HepG2 (cell line): ENCODE results near the gene MTPN. TPM values are rescaled to one million over a fixed set of nuclear protein-coding genes. Genes with fewer than 3 reads are reported as not detected.

Source experiments
- ATAC-seq: fragments of 200-7000 bp; cut with Tn5 transposase; 3 replicates; pipeline ENCODE4 v1.9.1; 2020; ENCODE audit warnings: mild to moderate bottlenecking, moderate library complexity
- Bru-seq: library from RNA; stranded (reverse); fragments of 400-500 nt; gene quantifications from one replicate; lab custom pipeline; 2021; lab: Mats Ljungman, UMichigan
- BruChase-seq, 2 experiments: library from RNA; stranded (reverse); fragments of 400-500 nt; gene quantifications; one replicate each; lab custom pipeline; 2021; lab: Mats Ljungman, UMichigan
- BruUV-seq: library from RNA; stranded (reverse); fragments of 400-500 nt; replicated peaks from 2 replicates; lab custom pipeline; 2021; lab: Mats Ljungman, UMichigan
- CTCF ChIA-PET: fragments of 300-600 bp; formaldehyde crosslinking; extraction: SDS; loops from one replicate; lab custom pipeline; 2021; ENCODE audit warnings: low total read pairs, inconsistent platforms, low intra/inter-chr PET ratio; lab: Yijun Ruan, JAX
- POLR2A ChIA-PET: fragments of 350-600 bp; sonication (Branson Sonifier 250); formaldehyde crosslinking; loops from one replicate; lab custom pipeline; 2020; ENCODE audit warnings: antibody characterized with exemption, inconsistent platforms; lab: Yijun Ruan, JAX
- DNase-seq: peaks from one replicate; pipeline ENCODE4 v3.0.0-alpha.2; 2015; ENCODE audit warnings: low spot score
- FAIRE-seq: peaks from 3 replicates; lab custom pipeline; 2011; peaks lifted over from hg19 to GRCh38; lab: Jason Lieb, UNC
- H2AFZ ChIP-seq: one replicate; pipeline ENCODE4 v1.6.1; 2011; ENCODE audit warnings: low read length, inconsistent platforms
- H3K27ac ChIP-seq: fragments of 300-600 bp; 3 replicates; pipeline ENCODE4 v1.8.0; 2011; ENCODE audit warnings: mixed run types, mild to moderate bottlenecking, mixed read lengths, low read length, inconsistent platforms; ENCODE audit not compliant: insufficient read depth; ENCODE audit errors: extremely low read length
- H3K27me3 ChIP-seq, 2 experiments: fragments of 200-600 bp in 1 of 2; 2 replicates in 1 of 2; 3 replicates in 1 of 2; pipeline versions ENCODE4 v1.6.0 to v1.8.0; 2011; ENCODE audit warnings: low read length in 2 of 2, mild to moderate bottlenecking in 2 of 2, moderate library complexity in 2 of 2, inconsistent platforms in 1 of 2; ENCODE audit not compliant: insufficient read depth in 2 of 2, control insufficient read depth in 1 of 2
- H3K36me3 ChIP-seq, 2 experiments: fragments of 200-600 bp in 1 of 2; replicated peaks in 1 of 2; 2 replicates in 1 of 2; 3 replicates in 1 of 2; pipeline versions ENCODE4 v1.5.1 to v1.8.0; 2011; ENCODE audit warnings: low read length in 2 of 2, inconsistent platforms in 1 of 2; ENCODE audit not compliant: insufficient read depth in 2 of 2, control insufficient read depth in 1 of 2
- H3K4me1 ChIP-seq: 2 replicates; pipeline ENCODE4 v1.5.1; 2012; ENCODE audit warnings: low read length, inconsistent platforms; ENCODE audit not compliant: insufficient read depth
- H3K4me2 ChIP-seq: 2 replicates; pipeline ENCODE4 v1.6.0; 2011; ENCODE audit warnings: low read depth, low read length, inconsistent platforms
- H3K4me3 ChIP-seq, 3 experiments: fragments of 200-600 bp in 1 of 3; sonication (generic), shearing (Covaris generic) in 1 of 3; replicated peaks in 1 of 3; 2 replicates each; pipeline ENCODE4 v1.5.1; 2011 to 2016; ENCODE audit warnings: low read length in 3 of 3, inconsistent platforms in 2 of 3, low read depth in 2 of 3, mild to moderate bottlenecking in 2 of 3, control low read depth in 1 of 3, mixed read lengths in 1 of 3; ENCODE audit not compliant: insufficient read depth in 1 of 3
- H3K79me2 ChIP-seq: one replicate; pipeline ENCODE4 v1.6.1; 2011; ENCODE audit warnings: low read length, inconsistent platforms; ENCODE audit not compliant: insufficient read depth
- H3K9ac ChIP-seq: 2 replicates; pipeline ENCODE4 v1.6.0; 2011; ENCODE audit warnings: mild to moderate bottlenecking, low read depth, low read length, inconsistent platforms; ENCODE audit not compliant: insufficient read depth
- H3K9me3 ChIP-seq: 2 replicates; pipeline ENCODE4 v1.5.1; 2012; ENCODE audit warnings: mild to moderate bottlenecking, low read length
- H4K20me1 ChIP-seq: 2 replicates; pipeline ENCODE4 v1.6.0; 2011; ENCODE audit warnings: inconsistent platforms, mild to moderate bottlenecking, low read length, moderate library complexity; ENCODE audit not compliant: insufficient read depth
- ATF1 ChIP-seq: IDR thresholded peaks from 2 replicates; pipeline ENCODE4 v1.6.1; 2016; ENCODE audit warnings: mild to moderate bottlenecking, control low read depth
- GZF1 ChIP-seq: sonication (generic); formaldehyde crosslinking; IDR thresholded peaks from 2 replicates; pipeline ENCODE4 v1.5.1; 2020; ENCODE audit warnings: mild to moderate bottlenecking, missing genetic modification reagents
- HMGXB4 ChIP-seq, 2 experiments: sonication (generic) in 1 of 2; formaldehyde crosslinking in 1 of 2; IDR thresholded peaks; 2 replicates each; pipeline versions ENCODE4 v1.4.0 to v1.6.1; 2018 to 2020; ENCODE audit warnings: missing genetic modification reagents in 2 of 2, borderline replicate concordance in 1 of 2, low read depth in 1 of 2, mild to moderate bottlenecking in 1 of 2, missing biosample characterization in 1 of 2
- JUND ChIP-seq: sonication (generic); formaldehyde crosslinking; IDR thresholded peaks from 2 replicates; pipeline ENCODE4 v1.8.0; 2022; ENCODE audit warnings: mild to moderate bottlenecking, missing genetic modification reagents
- KDM6A ChIP-seq: IDR thresholded peaks from 2 replicates; pipeline ENCODE4 v1.6.1; 2016; ENCODE audit warnings: low read depth
- MAZ ChIP-seq, 2 experiments: sonication (generic) in 1 of 2; formaldehyde crosslinking in 1 of 2; IDR thresholded peaks; 2 replicates each; pipeline versions ENCODE4 v1.5.0 to v1.6.1; 2012 to 2020; ENCODE audit warnings: low read depth in 2 of 2, mild to moderate bottlenecking in 2 of 2, borderline replicate concordance in 1 of 2, improper control_type of control experiment in 1 of 2, low read length in 1 of 2, missing genetic modification reagents in 1 of 2, moderate library complexity in 1 of 2
- NONO ChIP-seq, 2 experiments: fragments of 450-650 bp in 1 of 2; sonication (generic) in 1 of 2; formaldehyde crosslinking in 1 of 2; IDR thresholded peaks in 1 of 2; conservative IDR thresholded peaks in 1 of 2; 2 replicates each; pipeline versions ENCODE4 v1.6.1 to v1.8.0; 2017 to 2022; ENCODE audit warnings: mild to moderate bottlenecking in 1 of 2, missing genetic modification reagents in 1 of 2, moderate library complexity in 1 of 2
- POLR2AphosphoS5 ChIP-seq: IDR thresholded peaks from 2 replicates; pipeline ENCODE4 v1.6.1; 2012; ENCODE audit warnings: low read depth, low read length
- SP2 ChIP-seq: sonication (generic); formaldehyde crosslinking; IDR thresholded peaks from 2 replicates; pipeline ENCODE4 v1.5.1; 2020; ENCODE audit warnings: mild to moderate bottlenecking, missing genetic modification reagents
- ZBTB20 ChIP-seq: sonication (generic); formaldehyde crosslinking; IDR thresholded peaks from 2 replicates; pipeline ENCODE4 v1.8.1; 2023; ENCODE audit warnings: missing genetic modification reagents, low read depth, mild to moderate bottlenecking, borderline replicate concordance
- ZFP90 ChIP-seq: sonication (generic); formaldehyde crosslinking; IDR thresholded peaks from 2 replicates; pipeline ENCODE4 v1.8.0; 2022; ENCODE audit warnings: missing genetic modification reagents, mild to moderate bottlenecking, inconsistent platforms, borderline replicate concordance
- ZNF10 ChIP-seq: sonication (generic); formaldehyde crosslinking; IDR thresholded peaks from 2 replicates; pipeline ENCODE4 v1.4.0; 2020; ENCODE audit warnings: mild to moderate bottlenecking, low read depth, missing genetic modification reagents, borderline replicate concordance
- ZNF674 ChIP-seq: sonication (generic); formaldehyde crosslinking; IDR thresholded peaks from 2 replicates; pipeline ENCODE4 v1.5.0; 2020; ENCODE audit warnings: low read depth, mild to moderate bottlenecking, missing genetic modification reagents
- ZNF780A ChIP-seq: sonication (generic); formaldehyde crosslinking; IDR thresholded peaks from 2 replicates; pipeline ENCODE4 v1.8.0; 2022; ENCODE audit warnings: mild to moderate bottlenecking, missing genetic modification reagents, moderate library complexity
- WGBS: methylation state at CpG from one replicate; pipeline ENCODE4 v1.1.6; 2017; ENCODE audit warnings: low lambda C conversion rate; 5-methylcytosine and 5-hydroxymethylcytosine counted together
- in situ Hi-C: cut with HindIII; loops from 2 replicates; pipeline ENCODE4 v1.10.0; 2017; ENCODE audit warnings: low pct_unique_long_range_greater_than_20kb; ENCODE audit not compliant: extremely low pct_ligation_motif_present
- intact Hi-C: fragments of 100-400 bp; cut with micrococcal nuclease; formaldehyde crosslinking; loops from one replicate; pipeline ENCODE4 v1.10.0; 2022; ENCODE audit not compliant: unreplicated experiment
- long read RNA-seq, 2 experiments: library from RNA in 1 of 2; library from polyadenylated mRNA in 1 of 2; stranded (forward) in 1 of 2; unstranded in 1 of 2; transcript quantifications; one replicate each; pipeline ENCODE4 v2.0.0, GENCODE V29; 2019 to 2022
- polyA minus RNA-seq, 3 experiments: library from RNA; depleted of rRNA, polyadenylated mRNA; stranded (reverse); fragments of >200 nt; gene quantifications; 2 replicates each; pipeline ENCODE4 v1.2.3, GENCODE V29; 2011; ENCODE audit warnings: low replicate concordance in 1 of 3
- polyA plus RNA-seq, 8 experiments: library from polyadenylated mRNA; depleted of rRNA in 3 of 8; stranded (reverse) in 7 of 8; unstranded in 1 of 8; fragments of >200 nt; fragmentation: Illumina TruSeq in 4 of 8; extraction: Trizol in 4 of 8; gene quantifications; 2 replicates each; pipeline versions ENCODE4 v1.2.1 to v1.2.3, GENCODE V29; 2011 to 2016; ENCODE audit warnings: low read depth in 4 of 8, missing spikeins in 1 of 8, mixed read lengths in 1 of 8; ENCODE audit not compliant: insufficient read depth in 1 of 8
- total RNA-seq, 5 experiments: library from RNA; depleted of rRNA; stranded (reverse); fragments of >200 nt; fragmentation: Illumina TruSeq; extraction: Trizol; gene quantifications; 2 replicates each; pipeline ENCODE4 v1.2.3, GENCODE V29; 2016; ENCODE audit warnings: low read depth in 1 of 5

Gene MTPN
- total RNA-seq (2016; rRNA removed; fragmentation: Illumina TruSeq; extraction: Trizol) (71.7 and 119 TPM in 2 replicates), polyA plus RNA-seq (2011; rRNA removed) (25.6 and 31.1 TPM in 2 replicates), polyA minus RNA-seq (2011; rRNA and poly(A)+ RNA removed; ENCODE audit: low replicate concordance) (59.8 and 73.4 TPM in 2 replicates), Bru-seq, nascent RNA (percentile 87 among the genes with signal in this experiment), BruChase-seq, experiment 1, labeled RNA remaining after a 6-hour chase (percentile 92 among the genes with signal in this experiment), BruChase-seq, experiment 2, labeled RNA remaining after a 2-hour chase (percentile 81 among the genes with signal in this experiment)
- 5.7 and 5.9 TPM in 2 replicates for total RNA-seq (2016; cell fraction: cytosol; rRNA removed; fragmentation: Illumina TruSeq; extraction: Trizol; ENCODE audit: low read depth)
- total RNA-seq (2016; cell fraction: insoluble cytoplasmic fraction; rRNA removed; fragmentation: Illumina TruSeq; extraction: Trizol), result 72.1 and 120 TPM in 2 replicates
- 39.9 and 40.8 TPM in 2 replicates for total RNA-seq (2016; cell fraction: membrane; rRNA removed; fragmentation: Illumina TruSeq; extraction: Trizol)
- 33.8 and 35.3 TPM in 2 replicates for total RNA-seq (2016; cell fraction: nucleus; rRNA removed; fragmentation: Illumina TruSeq; extraction: Trizol)
- polyA plus RNA-seq (2011; cell fraction: cytosol; rRNA removed), result 15.2 and 21.5 TPM in 2 replicates
- polyA plus RNA-seq (2011; cell fraction: nucleus; rRNA removed), result 8.0 and 9.7 TPM in 2 replicates
- 39.5 and 49.7 TPM in 2 replicates for polyA plus RNA-seq (2012)
- 3.8 and 3.9 TPM in 2 replicates for polyA plus RNA-seq (2016; cell fraction: cytosol; fragmentation: Illumina TruSeq; extraction: Trizol; ENCODE audit: low read depth)
- polyA plus RNA-seq (2016; cell fraction: insoluble cytoplasmic fraction; fragmentation: Illumina TruSeq; extraction: Trizol; ENCODE audit: low read depth), result 122 and 125 TPM in 2 replicates
- polyA plus RNA-seq (2016; cell fraction: membrane; fragmentation: Illumina TruSeq; extraction: Trizol; ENCODE audit: low read depth), result 23.7 and 24.3 TPM in 2 replicates
- 32.0 and 35.0 TPM in 2 replicates for polyA plus RNA-seq (2016; cell fraction: nucleus; fragmentation: Illumina TruSeq; extraction: Trizol; ENCODE audit: insufficient read depth, low read depth)
- 55.1 and 57.2 TPM in 2 replicates for polyA minus RNA-seq (2011; cell fraction: cytosol; rRNA and poly(A)+ RNA removed)
- polyA minus RNA-seq (2011; cell fraction: nucleus; rRNA and poly(A)+ RNA removed), result 25.1 and 29.2 TPM in 2 replicates
- long read RNA-seq, experiment 1, transcript MTPN-201 (4 exons, 3,738 nt), result major isoform, 24 of 29 reads
- long read RNA-seq, experiment 1, partial matches to known transcripts, result 1 of 29 reads
- long read RNA-seq, experiment 1, other reads (novel, unspliced or antisense), result 4 of 29 reads
- long read RNA-seq, experiment 2, transcript MTPN-201 (4 exons, 3,738 nt), result major isoform, 8 of 81 reads
- long read RNA-seq, experiment 2, partial matches to known transcripts, result 0 of 81 reads
- long read RNA-seq, experiment 2, other reads (novel, unspliced or antisense), result 73 of 81 reads

GRCh38 chr7:135977007-135977741, at the start of gene MTPN:
TSS of gene MTPN (minus strand) at chr7:135977359. CDS start at chr7:135977100, 259 bp downstream.
- under 1% methylated on average over 33 of the region's 47 CpGs for WGBS
- peak within 1 kb of the TSS; percentile 59 for H3K27ac ChIP-seq
- peak; percentile 96 for DNase-seq
- H3K4me2 ChIP-seq, result peak within 1 kb of the TSS; percentile 90
- POLR2A ChIA-PET, result interaction anchor here (0.6 kb wide), 1 partner anchor 33 kb away, joined by 3 read pairs; no protein-coding TSS in a partner anchor
- peak; percentile 99 for ATAC-seq
- no peaks in the 10 kb centered on the region for H3K9me3 ChIP-seq
- H2AFZ ChIP-seq, result peak within 1 kb of the TSS; percentile 91
- peak within 1 kb of the TSS; percentile 77 for H3K9ac ChIP-seq
- peaks cover 0 to 6% of the 10 kb centered on the region in 2 experiments; a peak in 1 of 5 replicates for H3K36me3 ChIP-seq
- peaks cover 32% of the 10 kb centered on the region for H3K4me1 ChIP-seq
- in situ Hi-C loops, result no loop called here
- CTCF ChIA-PET, result no interaction called here
- BruUV-seq, result no TSS peak
- no peaks in the 10 kb centered on the region for H4K20me1 ChIP-seq
- intact Hi-C loops, result loop anchor here (5.0 kb wide), 1 partner anchor 305 kb away; no protein-coding TSS in a partner anchor
- peak; percentile 77 for FAIRE-seq
- H3K4me3 ChIP-seq, result peak within 1 kb of the TSS; percentile 98 to 100 (median 100)
- H3K79me2 ChIP-seq, result peaks cover 46% of the 10 kb centered on the region
- no peaks in the 10 kb centered on the region; a peak in 1 of 5 replicates for H3K27me3 ChIP-seq
- peak; percentile 36; the same call in 1 of the 2 replicates for TF ChIP-seq ZBTB20 (CRISPR knock-in tag)
- TF ChIP-seq KDM6A (CRISPR knock-in tag), result no peak
- no peak for TF ChIP-seq ATF1 (CRISPR knock-in tag)
- no peak for TF ChIP-seq ZNF674
- TF ChIP-seq MAZ (IDR thresholded peaks at IDR 0.05; ENCODE audit: borderline replicate concordance, low read depth, low read length), result 0 out of 2 replicates have a peak, but pooled peaks have one; percentile 12
- TF ChIP-seq MAZ (CRISPR knock-in tag; IDR thresholded peaks at IDR 0.05; ENCODE audit: low read depth), result peak; percentile 45; the same call in 1 of the 2 replicates
- no peak for TF ChIP-seq JUND
- TF ChIP-seq ZFP90, result peak; percentile 87; the same call in 1 of the 2 replicates
- TF ChIP-seq SP2, result peak; percentile 89
- TF ChIP-seq ZNF10, result no peak
- TF ChIP-seq GZF1, result peak; percentile 62; the same call in 1 of the 2 replicates
- no peak for TF ChIP-seq NONO (IDR thresholded peaks at IDR 0.05)
- peak; percentile 52; the same call in 1 of the 2 replicates for TF ChIP-seq NONO (CRISPR knock-in tag; conservative IDR thresholded peaks at IDR 0.05)
- peak; percentile 77 for TF ChIP-seq POLR2AphosphoS5
- peak; percentile 49; the same call in 1 of the 2 replicates for TF ChIP-seq ZNF780A
- peak; percentile 46 to 80; a peak in 2 of 4 replicates for TF ChIP-seq HMGXB4 (CRISPR knock-in tag; IDR thresholded peaks at IDR 0.05; ENCODE audit: borderline replicate concordance in 1 of 2, low read depth in 1 of 2)
